Upper lobe of right lung (tissue), 1 donor: ENCODE measurements around the gene GM2A. TPM values are rescaled to one million over a fixed set of nuclear protein-coding genes. Genes with fewer than 3 reads are reported as not detected.

Source experiments
- ATAC-seq: fragments of 200-7000 bp; cut with Tn5 transposase; one replicate; pipeline ENCODE4 v1.9.1; 2020; ENCODE audit warnings: mild to moderate bottlenecking, moderate library complexity
- DNase-seq: peaks from one replicate; pipeline ENCODE4 v3.0.0-alpha.2; 2020
- H3K27ac ChIP-seq: fragments of 200-600 bp; one replicate; pipeline ENCODE4 v1.8.0; 2022
- H3K27me3 ChIP-seq: fragments of 200-600 bp; one replicate; pipeline ENCODE4 v1.8.0; 2022; ENCODE audit warnings: mild to moderate bottlenecking
- H3K36me3 ChIP-seq: fragments of 200-600 bp; one replicate; pipeline ENCODE4 v1.8.0; 2022
- H3K4me1 ChIP-seq: fragments of 200-600 bp; one replicate; pipeline ENCODE4 v1.8.0; 2022
- H3K4me3 ChIP-seq: fragments of 200-600 bp; one replicate; pipeline ENCODE4 v1.8.0; 2022; ENCODE audit warnings: mild to moderate bottlenecking
- H3K9me3 ChIP-seq: fragments of 200-600 bp; one replicate; pipeline ENCODE4 v1.8.0; 2022
- CTCF ChIP-seq: fragments of 200-600 bp; IDR thresholded peaks from one replicate; pipeline ENCODE4 v1.8.0; 2022; ENCODE audit warnings: antibody characterized with exemption
- intact Hi-C: fragments of 100-400 bp; cut with DNase I; formaldehyde crosslinking; loops from one replicate; pipeline ENCODE4 v1.11.0; 2022
- total RNA-seq: library from RNA; stranded (reverse); fragmentation: NEBNext Ultra II Directional; extraction: Animal tissue kit (Norgen Biotek cat#: 25700); gene quantifications from one replicate; pipeline ENCODE4 v1.2.1, GENCODE V29; 2021
- donor health status: DM: no; HTN: yes; CAD: no; lungs with severe emphysema.

GM2A gene
- total RNA-seq, 1 donor from 2014 or later, result 104 TPM

GRCh38 chr5:151219138-151219537, 33.8 kb upstream of the GM2A start:
- intact Hi-C loops, result no loop called here
- no peak for TF ChIP-seq CTCF
- Histone ChIP-seq H3K9me3 (no peaks in the 10 kb centered on the region), H3K27me3 (no peaks in the 10 kb centered on the region), H3K36me3 (no peaks in the 10 kb centered on the region), H3K4me1 (peaks cover 43% of the 10 kb centered on the region), H3K4me3 (no peak overlapping the region), H3K27ac (no peak overlapping the region)
- DNase-seq (no peak), ATAC-seq (no peak)

GRCh38 chr5:151219789-151220188, 33.2 kb upstream of the GM2A start:
- H3K27ac ChIP-seq, result peak overlapping the region; percentile 30
- ATAC-seq, result no peak
- peak; percentile 26 for TF ChIP-seq CTCF

GRCh38 chr5:151221574-151221973, 31.4 kb upstream of the GM2A start:
- Histone ChIP-seq H3K4me1 (peaks cover 34% of the 10 kb centered on the region), H3K27ac (peak overlapping the region; percentile 94), H3K4me3 (peak overlapping the region; percentile 77), H3K9me3 (no peaks in the 10 kb centered on the region), H3K27me3 (no peaks in the 10 kb centered on the region), H3K36me3 (no peaks in the 10 kb centered on the region)
- DNase-seq (no peak), ATAC-seq (no peak)
- intact Hi-C loops, result no loop called here
- TF ChIP-seq CTCF, result no peak

More at GRCh38 chr5:151219789-151220188, 33.2 kb upstream of the GM2A start:
- no peak overlapping the region for H3K4me3 ChIP-seq
- peaks cover 43% of the 10 kb centered on the region for H3K4me1 ChIP-seq
- DNase-seq, result no peak
- no peaks in the 10 kb centered on the region for H3K27me3 ChIP-seq
- intact Hi-C loops, result no loop called here
- no peaks in the 10 kb centered on the region for H3K36me3 ChIP-seq
- H3K9me3 ChIP-seq, result no peaks in the 10 kb centered on the region

- Histone ChIP-seq H3K27ac (peak overlapping the region; percentile 94), H3K4me1 (peaks cover 31% of the 10 kb centered on the region), H3K4me3 (peak overlapping the region; percentile 77), H3K36me3 (no peaks in the 10 kb centered on the region), H3K27me3 (no peaks in the 10 kb centered on the region), H3K9me3 (no peaks in the 10 kb centered on the region)
- DNase-seq, result no peak
- no peak for ATAC-seq
- intact Hi-C loops, result no loop called here
- no peak for TF ChIP-seq CTCF
These were observed 30.8 kb upstream of the GM2A start for GRCh38 chr5:151222054-151222789.

- DNase-seq, result peak; percentile 78
These were observed 30.1 kb upstream of the GM2A start for GRCh38 chr5:151222790-151223446.

More at GRCh38 chr5:151222790-151223446, 30.1 kb upstream of the GM2A start:
- intact Hi-C loops, result no loop called here
- Histone ChIP-seq H3K36me3 (no peaks in the 10 kb centered on the region), H3K4me3 (peak overlapping the region; percentile 77), H3K9me3 (no peaks in the 10 kb centered on the region), H3K4me1 (peaks cover 29% of the 10 kb centered on the region), H3K27me3 (no peaks in the 10 kb centered on the region), H3K27ac (peak overlapping the region; percentile 94)
- TF ChIP-seq CTCF, result no peak
- ATAC-seq, result peak; percentile 87
